NCI-H2081 treated with DMSO at 0.1 percent for 48 hours (cell line): Measurements from ENCODE around the gene DLGAP1.

Source experiments
- DNase-seq: peaks from one replicate; lab custom pipeline; 2025; lab: John Stamatoyannopoulos, UW

Gene DLGAP1

GRCh38 chr18:4286256-4286655 is 168.9 kb downstream of the DLGAP1 start:
- no peak for DNase-seq

DNA sequence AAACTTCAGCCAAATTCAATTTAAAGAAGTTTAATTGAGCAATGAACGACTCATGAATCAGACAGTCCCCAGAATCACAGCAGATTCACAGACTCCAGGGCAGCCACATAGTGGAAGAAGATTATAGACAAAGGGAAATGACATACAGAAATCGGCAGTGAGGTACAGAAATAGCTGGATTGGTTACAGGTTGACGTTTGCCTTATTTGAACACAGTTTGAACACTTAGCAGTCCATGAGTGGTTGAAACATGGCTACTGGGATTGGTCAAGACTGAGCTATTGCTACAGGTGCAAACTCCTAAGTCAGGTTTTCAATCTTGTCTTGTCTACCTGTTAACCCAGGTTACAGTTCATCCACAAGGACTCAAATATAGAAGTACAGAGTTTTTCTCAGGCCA is 169.6 kb downstream of the DLGAP1 start:
- DNase-seq: no peak

GRCh38 chr18:4284528-4284927 is 170.6 kb downstream of the DLGAP1 start:
- no peak for DNase-seq

DNA sequence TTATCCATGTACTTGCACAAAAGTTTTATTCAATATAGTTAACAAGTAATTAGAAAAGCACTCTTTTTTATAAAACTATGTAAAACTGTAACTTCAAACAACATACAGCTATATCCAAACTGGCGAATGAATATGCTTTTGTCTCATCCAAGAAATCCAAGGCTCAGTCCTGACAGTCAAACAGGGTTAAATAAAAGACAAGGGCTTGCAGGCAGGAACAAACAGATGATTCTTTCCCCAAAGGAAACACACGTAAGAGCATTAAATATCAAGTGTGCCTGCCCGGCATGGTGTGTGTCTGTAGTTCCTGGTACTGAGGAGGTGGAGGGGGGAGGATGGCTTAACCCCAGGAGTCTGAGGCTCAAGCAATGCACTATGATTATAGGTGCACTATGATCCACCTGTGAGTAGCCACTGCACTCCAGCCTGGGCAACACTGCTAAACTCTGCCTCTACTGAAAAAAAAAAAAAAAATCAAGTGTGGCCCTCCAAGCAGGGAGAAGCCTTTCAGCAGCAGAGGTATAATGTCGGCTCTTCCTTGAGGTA is 171.3 kb downstream of the DLGAP1 start:
- DNase-seq: no peak

DNA sequence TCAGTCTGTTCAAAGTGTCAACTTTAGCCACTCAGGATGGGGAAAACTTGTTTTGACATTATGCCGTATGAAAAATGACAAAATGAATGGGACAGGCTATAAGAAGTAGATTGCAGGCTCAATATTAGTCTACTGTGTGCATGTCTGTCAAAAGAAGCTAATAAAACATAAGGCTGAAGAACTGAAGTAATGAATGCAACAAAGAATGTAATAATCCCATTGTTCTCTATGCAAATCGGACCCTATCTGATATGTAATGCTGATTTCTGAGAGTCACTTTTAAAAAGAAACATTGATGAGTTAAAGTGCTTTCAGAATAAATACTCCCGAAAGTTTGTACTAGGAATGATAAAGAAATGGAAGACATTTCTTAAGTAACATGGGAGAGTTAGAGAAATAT is 172.2 kb downstream of the DLGAP1 start:
- DNase-seq: no peak

DNA sequence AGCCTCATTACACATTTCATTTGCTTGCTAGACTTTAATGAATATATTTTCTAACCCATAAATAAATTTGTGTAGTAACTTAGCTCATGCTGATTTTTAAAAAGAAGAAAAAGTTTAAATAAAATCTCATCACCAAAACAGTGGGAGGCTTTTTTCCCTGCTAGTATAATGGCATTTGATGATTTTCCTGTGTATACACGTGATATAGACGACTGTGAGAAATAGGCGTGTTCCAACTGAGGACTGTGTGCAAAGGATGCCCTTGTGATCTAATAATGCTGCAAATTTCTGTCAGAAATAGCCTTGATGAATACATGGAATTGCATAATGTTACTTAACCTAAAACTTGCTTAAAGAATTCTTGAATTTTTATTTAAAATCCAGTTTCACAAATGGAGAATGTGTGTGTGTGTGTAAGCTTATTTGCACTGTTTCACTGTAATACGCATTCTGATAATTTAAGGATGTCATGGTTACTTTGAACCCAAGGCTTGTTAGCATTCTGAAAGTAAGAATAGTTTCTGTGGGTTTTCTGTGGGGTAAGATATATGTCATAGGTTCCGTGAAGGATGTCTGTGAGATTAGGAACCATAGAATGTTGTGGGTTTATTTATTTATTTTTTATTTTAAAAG is 178.0 kb downstream of the DLGAP1 start:
- no peak for DNase-seq

DNA sequence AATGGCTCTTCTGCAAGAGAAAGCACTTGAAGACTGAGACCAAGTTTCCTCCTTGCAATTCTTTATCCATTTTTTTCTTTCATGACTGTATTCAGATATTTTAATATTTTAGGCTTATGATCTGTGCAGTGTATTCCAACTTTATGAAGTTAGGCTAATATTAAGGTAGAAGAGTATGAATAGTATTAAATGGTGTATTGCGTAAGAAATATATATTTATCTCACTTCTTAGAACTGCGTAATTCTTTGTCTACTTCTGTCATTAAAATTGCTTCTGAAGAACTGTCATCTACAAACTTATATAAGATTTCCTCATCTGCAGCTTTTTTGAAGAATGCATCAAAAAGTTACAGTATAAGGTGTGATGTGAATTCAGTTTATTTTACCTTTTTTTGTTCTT is 183.2 kb downstream of the DLGAP1 start:
- DNase-seq: no peak

DNA sequence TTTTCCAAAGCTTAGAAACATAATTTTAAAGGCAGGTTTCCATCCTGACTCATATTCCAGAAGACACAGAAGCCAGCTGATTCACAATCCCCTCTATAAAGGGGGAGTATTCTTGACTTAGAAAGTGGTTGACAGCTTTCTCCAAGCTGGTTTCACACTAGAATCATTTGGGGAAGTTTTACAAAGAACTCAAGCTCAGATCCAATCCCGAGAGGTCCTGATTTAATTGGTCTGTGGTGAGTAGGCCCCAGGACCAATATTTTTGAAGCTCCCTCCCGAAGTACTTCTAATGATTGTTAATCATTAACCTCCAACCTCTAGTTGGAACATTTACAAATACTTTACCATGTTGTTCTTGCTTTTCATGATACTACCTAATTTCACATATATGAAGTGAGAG is 184.1 kb downstream of the DLGAP1 start:
- DNase-seq: no peak

- DNase-seq: no peak
Measured at GRCh38 chr18:4270016-4270415, 185.1 kb downstream of the DLGAP1 start.

- DNase-seq: no peak
Measured at GRCh38 chr18:4267641-4268040, 187.5 kb downstream of the DLGAP1 start.

DNA sequence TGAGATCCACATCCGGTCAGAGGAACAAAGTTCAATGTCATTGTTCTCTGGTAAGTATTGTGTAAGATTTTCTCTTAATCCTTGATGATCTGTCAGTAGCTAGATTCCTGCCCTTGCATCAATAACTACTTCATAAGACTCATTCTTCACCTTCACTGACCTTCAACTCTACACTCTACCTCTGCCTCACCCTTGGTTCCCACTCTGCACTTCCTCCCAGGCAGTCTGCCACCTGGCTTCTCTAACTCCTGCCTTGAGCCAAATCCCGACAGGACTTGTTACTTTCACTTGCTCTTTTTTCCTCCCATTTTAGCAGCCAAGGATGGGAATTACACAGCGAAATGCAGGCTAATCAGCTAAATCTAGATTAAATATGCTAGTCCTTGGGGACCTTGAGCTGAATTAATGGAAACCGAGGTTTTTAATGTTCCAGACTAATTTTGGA is 190.7 kb downstream of the DLGAP1 start:
- DNase-seq: no peak

DNA sequence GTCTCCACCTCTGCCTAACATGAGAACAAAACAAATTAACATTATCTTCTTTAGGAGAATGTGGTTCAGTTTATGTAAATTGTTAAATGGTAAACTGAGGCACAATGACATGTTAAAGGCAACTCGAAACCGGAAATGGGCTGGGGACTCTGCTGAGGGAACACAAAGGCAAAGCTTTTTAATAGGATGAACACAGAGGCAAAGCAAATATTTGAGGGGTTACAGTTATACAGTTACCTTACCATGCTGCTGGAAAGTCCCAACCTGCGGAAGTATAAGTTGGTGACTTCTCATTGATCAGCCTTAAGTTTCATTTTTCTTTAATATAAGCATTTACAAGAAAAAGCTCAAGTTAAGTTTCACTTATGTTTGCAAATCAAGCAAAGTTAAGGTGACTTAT is 195.0 kb downstream of the DLGAP1 start:
- DNase-seq: no peak

- no peak for DNase-seq
Measured at GRCh38 chr18:4256766-4257417, 198.2 kb downstream of the DLGAP1 start.

DNA sequence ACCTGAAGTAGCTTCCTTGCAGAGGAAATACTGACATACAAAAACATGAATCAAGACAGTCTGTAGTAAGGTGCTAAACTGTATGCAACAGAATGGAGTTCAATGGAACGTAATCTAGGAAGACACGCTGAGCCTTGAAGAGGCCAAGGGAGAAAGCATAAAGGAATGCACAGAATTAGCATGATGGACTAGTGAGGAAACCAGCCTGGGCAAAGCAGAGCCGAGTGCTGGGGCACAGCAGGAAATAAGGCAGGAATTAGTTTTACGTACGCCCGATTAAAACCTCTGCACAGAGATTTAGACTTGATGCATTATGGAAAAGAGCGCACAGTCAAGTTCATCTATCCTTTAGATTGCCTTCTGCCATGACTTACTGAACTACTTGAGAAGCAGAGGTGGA is 200.3 kb downstream of the DLGAP1 start:
- DNase-seq: no peak

DNA sequence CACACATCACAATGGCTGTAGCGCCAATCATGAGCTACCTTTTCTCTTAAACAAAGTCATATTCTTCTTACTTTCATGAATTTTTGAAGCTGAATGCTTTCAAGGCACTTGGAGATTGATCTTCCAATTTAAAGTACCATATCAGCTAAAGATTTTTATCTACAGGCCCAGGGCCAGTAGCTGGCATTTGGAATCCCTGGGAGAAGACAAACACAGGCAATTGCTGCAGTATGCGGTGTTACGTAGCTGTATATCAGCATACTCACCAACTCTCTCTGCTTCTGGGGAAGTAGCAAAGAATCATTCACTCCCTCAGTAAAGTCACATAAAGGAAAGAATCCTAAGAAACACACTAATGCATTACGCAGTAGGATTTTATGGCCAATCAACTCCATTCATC is 202.3 kb downstream of the DLGAP1 start:
- no peak for DNase-seq

- no peak for DNase-seq
Measured at GRCh38 chr18:4251873-4252272, 203.2 kb downstream of the DLGAP1 start.

DNA sequence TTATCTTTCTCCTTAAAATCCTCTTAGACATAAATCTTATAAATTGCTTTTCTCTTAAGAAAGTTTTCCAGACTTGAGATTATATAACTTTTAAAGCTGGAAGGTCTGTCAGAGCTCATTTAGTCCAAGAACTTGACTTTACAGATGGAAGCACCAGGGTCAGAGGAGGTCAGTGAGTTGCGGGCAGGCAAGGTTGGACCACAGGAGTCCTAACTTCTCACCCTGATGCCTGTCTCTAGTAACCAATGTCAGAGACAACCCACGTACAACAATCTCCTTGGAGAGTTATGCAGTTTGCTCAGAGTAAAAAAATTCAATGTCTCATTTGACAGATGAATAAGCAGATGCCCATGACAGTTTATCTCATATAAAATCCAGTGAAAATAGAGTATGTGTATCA is 203.9 kb downstream of the DLGAP1 start:
- no peak for DNase-seq

DNA sequence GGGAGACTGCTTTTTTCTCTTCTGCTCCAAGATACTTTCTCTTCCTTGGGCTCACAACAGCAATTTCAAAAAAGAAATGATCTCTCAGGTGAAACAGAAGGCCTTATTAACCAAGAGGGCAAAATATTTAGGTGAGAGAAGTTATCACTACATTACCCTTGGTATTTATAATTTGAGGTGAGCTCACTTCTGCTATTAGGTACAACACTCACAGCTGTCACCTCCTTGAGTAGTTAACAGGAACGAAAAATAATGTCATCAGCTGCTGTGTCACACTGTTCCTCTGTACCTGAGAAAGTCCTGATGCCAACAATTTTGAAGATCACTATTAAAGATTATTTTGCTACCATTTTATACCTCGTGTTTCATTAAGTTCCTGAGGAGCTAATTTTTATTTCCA is 205.0 kb downstream of the DLGAP1 start:
- no peak for DNase-seq

- DNase-seq: no peak
Measured at GRCh38 chr18:4248686-4249085, 206.4 kb downstream of the DLGAP1 start.

DNA sequence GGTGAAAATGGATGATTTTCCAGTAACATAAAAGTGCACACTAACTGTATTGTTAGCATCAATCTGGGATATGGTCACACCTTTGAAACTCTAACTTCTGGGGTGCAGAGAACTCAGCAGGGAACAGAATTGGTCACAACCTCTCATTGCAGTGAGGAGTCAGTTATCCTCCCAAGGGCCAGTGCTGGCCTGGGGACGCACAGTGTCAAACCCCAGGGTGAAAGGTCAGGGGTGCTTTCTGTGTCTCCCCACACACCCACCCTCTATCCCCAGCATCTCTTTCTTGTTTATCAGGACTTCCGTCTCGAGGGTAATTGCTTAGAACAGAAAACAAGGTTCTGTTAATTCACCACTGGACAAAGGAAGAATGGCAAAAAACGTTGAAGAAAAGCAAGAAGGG is 208.7 kb downstream of the DLGAP1 start:
- no peak for DNase-seq

GRCh38 chr18:4245456-4245855 is 209.7 kb downstream of the DLGAP1 start:
- no peak for DNase-seq

- DNase-seq: no peak
Measured at GRCh38 chr18:4242431-4243161, 212.5 kb downstream of the DLGAP1 start.

- DNase-seq: no peak
Measured at GRCh38 chr18:4241090-4241617, 214.0 kb downstream of the DLGAP1 start.
